ENCODE results near the gene PTPN6. TPM values are rescaled to one million over a fixed set of nuclear protein-coding genes. Genes with fewer than 3 reads are reported as not detected.

Gene PTPN6
- total and polyA plus RNA-seq, 9 donors = 4.6 to 25.3 (median 9.8) TPM

GRCh38 chr12:6917491-6918231, 33.5 kb upstream of the PTPN6 start:
- intact Hi-C loops (cut with DNase I) = no loop called here
- WGBS, 3 donors = 72 to 82% (median 76%) methylated on average over 14 of the region's 14 CpGs
- DNase-seq = peak in 1 of 5 donors; percentile 24
- TF ChIP-seq, protein P1, sequence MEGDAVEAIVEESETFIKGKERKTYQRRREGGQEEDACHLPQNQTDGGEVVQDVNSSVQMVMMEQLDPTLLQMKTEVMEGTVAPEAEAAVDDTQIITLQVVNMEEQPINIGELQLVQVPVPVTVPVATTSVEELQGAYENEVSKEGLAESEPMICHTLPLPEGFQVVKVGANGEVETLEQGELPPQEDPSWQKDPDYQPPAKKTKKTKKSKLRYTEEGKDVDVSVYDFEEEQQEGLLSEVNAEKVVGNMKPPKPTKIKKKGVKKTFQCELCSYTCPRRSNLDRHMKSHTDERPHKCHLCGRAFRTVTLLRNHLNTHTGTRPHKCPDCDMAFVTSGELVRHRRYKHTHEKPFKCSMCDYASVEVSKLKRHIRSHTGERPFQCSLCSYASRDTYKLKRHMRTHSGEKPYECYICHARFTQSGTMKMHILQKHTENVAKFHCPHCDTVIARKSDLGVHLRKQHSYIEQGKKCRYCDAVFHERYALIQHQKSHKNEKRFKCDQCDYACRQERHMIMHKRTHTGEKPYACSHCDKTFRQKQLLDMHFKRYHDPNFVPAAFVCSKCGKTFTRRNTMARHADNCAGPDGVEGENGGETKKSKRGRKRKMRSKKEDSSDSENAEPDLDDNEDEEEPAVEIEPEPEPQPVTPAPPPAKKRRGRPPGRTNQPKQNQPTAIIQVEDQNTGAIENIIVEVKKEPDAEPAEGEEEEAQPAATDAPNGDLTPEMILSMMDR (IDR thresholded peaks at IDR 0.05) = no peak
- no peak for TF ChIP-seq POLR2A (IDR thresholded peaks at IDR 0.05)
- no peak for TF ChIP-seq EP300 (IDR thresholded peaks at IDR 0.05)
- no peak overlapping the region for H3K4me3 ChIP-seq
- no peaks in the 10 kb centered on the region for H3K27me3 ChIP-seq
- H3K4me1 ChIP-seq (ENCODE audit: insufficient read depth) = peaks cover 4% of the 10 kb centered on the region
- no peaks in the 10 kb centered on the region for H3K36me3 ChIP-seq
- H3K9me3 ChIP-seq = no peaks in the 10 kb centered on the region
- no peak overlapping the region for H3K27ac ChIP-seq

DNA sequence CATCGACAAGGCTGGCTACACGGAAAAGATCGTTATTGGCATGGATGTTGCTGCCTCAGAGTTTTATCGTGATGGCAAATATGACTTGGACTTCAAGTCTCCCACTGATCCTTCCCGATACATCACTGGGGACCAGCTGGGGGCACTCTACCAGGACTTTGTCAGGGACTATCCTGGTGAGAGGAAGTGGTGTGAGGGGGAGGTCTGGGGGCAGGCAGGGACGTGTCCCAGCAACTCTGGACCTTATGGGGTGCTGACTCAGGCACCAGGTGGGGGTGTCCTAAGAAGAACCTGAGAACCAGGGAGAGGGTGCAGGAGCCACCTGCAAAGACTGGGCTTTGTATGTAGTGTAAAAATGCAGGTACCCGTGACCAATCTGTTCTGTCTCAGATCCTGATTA, 31.6 kb upstream of the PTPN6 start:
- peak in 1 of 5 donors; percentile 24 for DNase-seq
- Histone ChIP-seq H3K27ac (no peak overlapping the region), H3K27me3 (no peaks in the 10 kb centered on the region), H3K36me3 (no peaks in the 10 kb centered on the region), H3K9me3 (no peaks in the 10 kb centered on the region), H3K4me3 (no peak overlapping the region), H3K4me1 (ENCODE audit: insufficient read depth) (peaks cover 2% of the 10 kb centered on the region)
- intact Hi-C loops (cut with DNase I) = no loop called here
- TF ChIP-seq POLR2A (IDR thresholded peaks at IDR 0.05) (no peak), EP300 (IDR thresholded peaks at IDR 0.05) (no peak)
- WGBS, 3 donors = 52 to 69% (median 58%) methylated on average over 7 of the region's 7 CpGs

DNA sequence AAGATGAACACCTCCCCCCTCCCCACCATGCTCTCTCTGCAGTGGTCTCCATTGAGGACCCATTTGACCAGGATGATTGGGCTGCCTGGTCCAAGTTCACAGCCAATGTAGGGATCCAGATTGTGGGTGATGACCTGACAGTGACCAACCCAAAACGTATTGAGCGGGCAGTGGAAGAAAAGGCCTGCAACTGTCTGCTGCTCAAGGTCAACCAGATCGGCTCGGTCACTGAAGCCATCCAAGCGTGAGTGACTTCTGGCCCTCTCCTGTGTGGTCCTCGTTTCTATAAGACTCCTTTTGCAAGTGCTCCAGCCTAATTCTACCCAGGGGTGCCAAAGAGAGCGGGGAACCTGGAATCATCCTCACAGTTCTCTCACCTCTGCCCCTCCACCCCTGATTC, 29.6 kb upstream of the PTPN6 start:
- WGBS, 3 donors = 49 to 78% (median 51%) methylated on average over 7 of the region's 7 CpGs
- H3K36me3 ChIP-seq = no peaks in the 10 kb centered on the region
- peak in 1 of 5 donors; percentile 15 for DNase-seq
- H3K27ac ChIP-seq = no peak overlapping the region
- no peaks in the 10 kb centered on the region for H3K9me3 ChIP-seq
- H3K4me3 ChIP-seq = no peak overlapping the region
- TF ChIP-seq POLR2A (IDR thresholded peaks at IDR 0.05) (no peak), EP300 (IDR thresholded peaks at IDR 0.05) (no peak)
- TF ChIP-seq, protein P1 (IDR thresholded peaks at IDR 0.05) = no peak
- H3K4me1 ChIP-seq (ENCODE audit: insufficient read depth) = peaks cover 15% of the 10 kb centered on the region
- intact Hi-C loops (cut with DNase I) = loop anchor here in 1 of 4 donors (5.0 kb wide), 1 partner anchor 191 kb away; no protein-coding TSS in a partner anchor
- no peaks in the 10 kb centered on the region for H3K27me3 ChIP-seq

GRCh38 chr12:6921996-6922946, 28.9 kb upstream of the PTPN6 start:
- Histone ChIP-seq H3K27me3 (no peaks in the 10 kb centered on the region), H3K4me3 (no peak overlapping the region), H3K4me1 (ENCODE audit: insufficient read depth) (peaks cover 15% of the 10 kb centered on the region), H3K9me3 (no peaks in the 10 kb centered on the region), H3K27ac (no peak overlapping the region), H3K36me3 (no peaks in the 10 kb centered on the region)
- intact Hi-C loops (cut with DNase I) = loop anchor here in 1 of 4 donors (5.0 kb wide), 1 partner anchor 190 kb away; no protein-coding TSS in a partner anchor
- 66 to 75% (median 72%) methylated on average over 9 of the region's 9 CpGs for WGBS, 3 donors
- TF ChIP-seq EP300 (IDR thresholded peaks at IDR 0.05) = no peak
- TF ChIP-seq POLR2A (IDR thresholded peaks at IDR 0.05) = no peak
- TF ChIP-seq, protein P1 (IDR thresholded peaks at IDR 0.05) = no peak
- DNase-seq = peak in 1 of 5 donors; percentile 27
